CD4-positive, alpha-beta memory T cell (primary cell): ENCODE data around the gene NCOA7. TPM values are rescaled to one million over a fixed set of nuclear protein-coding genes. Genes with fewer than 3 reads are reported as not detected.
"Not testable (repeated sequence)": the region's sequence is repeated elsewhere in the genome, so short reads cannot be mapped to it uniquely, and the experiment has no call there.

Experiments used
- CTCF ChIA-PET: fragments of 350-600 bp; sonication (Branson Sonifier 250); formaldehyde crosslinking; loops from one replicate; lab custom pipeline; 2021; ENCODE audit warnings: inconsistent platforms; ENCODE audit not compliant: partially characterized antibody; lab: Charles Lee
- POLR2A ChIA-PET: fragments of 350-600 bp; sonication (Branson Sonifier 250); formaldehyde crosslinking; loops from one replicate; lab custom pipeline; 2021; ENCODE audit not compliant: partially characterized antibody; lab: Charles Lee
- DNase-seq, 5 donors: peaks; one replicate each; pipeline versions ENCODE4 v3.0.0 to v3.0.0-alpha.2; 2020 to 2022; ENCODE audit warnings: mixed read lengths in 1 of 5
- H3K27ac ChIP-seq: one replicate; pipeline ENCODE4 v1.7.0; 2013; ENCODE audit warnings: low read depth, low read length
- H3K27me3 ChIP-seq: 2 replicates; pipeline ENCODE4 v1.7.0; 2013; ENCODE audit warnings: mild to moderate bottlenecking, low read length, moderate library complexity; ENCODE audit not compliant: insufficient read depth
- H3K36me3 ChIP-seq: 2 replicates; pipeline ENCODE4 v1.7.0; 2013; ENCODE audit warnings: mild to moderate bottlenecking, low read length, moderate library complexity; ENCODE audit not compliant: insufficient read depth
- H3K4me1 ChIP-seq: 2 replicates; pipeline ENCODE4 v1.7.0; 2013; ENCODE audit warnings: mild to moderate bottlenecking, low read length, moderate library complexity; ENCODE audit not compliant: insufficient read depth
- H3K4me3 ChIP-seq, 2 donors: one replicate each; pipeline ENCODE4 v1.7.0; 2013; ENCODE audit warnings: low read length in 2 of 2, mild to moderate bottlenecking in 1 of 2
- H3K9me3 ChIP-seq, 2 donors: one replicate each; pipeline ENCODE4 v1.7.0; 2013; ENCODE audit warnings: low read length in 2 of 2, control low read depth in 1 of 2; ENCODE audit not compliant: control insufficient read depth in 1 of 2
- H3K27ac Mint-ChIP-seq, 7 donors: one replicate each; pipeline ENCODE4 v1.8.0; 2020 to 2021; ENCODE audit warnings: mixed read lengths in 7 of 7, mild to moderate bottlenecking in 6 of 7, inconsistent platforms in 3 of 7, moderate library complexity in 3 of 7
- H3K27me3 Mint-ChIP-seq, 2 donors: one replicate each; pipeline ENCODE4 v1.8.0; 2020 to 2021; ENCODE audit warnings: mixed read lengths in 2 of 2
- H3K36me3 Mint-ChIP-seq, 2 donors: one replicate each; pipeline ENCODE4 v1.8.0; 2020 to 2021; ENCODE audit warnings: mixed read lengths in 2 of 2, inconsistent platforms in 1 of 2, mild to moderate bottlenecking in 1 of 2
- H3K4me1 Mint-ChIP-seq, 4 donors: one replicate each; pipeline ENCODE4 v1.8.0; 2020 to 2021; ENCODE audit warnings: mixed read lengths in 4 of 4, mild to moderate bottlenecking in 1 of 4
- H3K4me3 Mint-ChIP-seq, 8 donors: one replicate each; pipeline ENCODE4 v1.8.0; 2020 to 2021; ENCODE audit warnings: mixed read lengths in 8 of 8, mild to moderate bottlenecking in 7 of 8, moderate library complexity in 6 of 8, inconsistent platforms in 3 of 8
- H3K9me3 Mint-ChIP-seq, 8 donors: one replicate each; pipeline ENCODE4 v1.8.0; 2020 to 2021; ENCODE audit warnings: mixed read lengths in 8 of 8, mild to moderate bottlenecking in 5 of 8, inconsistent platforms in 3 of 8, moderate library complexity in 1 of 8
- intact Hi-C: fragments of 100-400 bp; cut with micrococcal nuclease; formaldehyde crosslinking; loops from one replicate; pipeline ENCODE4 v1.15.1; 2023
- polyA plus RNA-seq, 2 donors: library from polyadenylated mRNA; unstranded; fragments of 300-500 nt; fragmentation: Illumina TruSeq; gene quantifications; one replicate each; pipeline ENCODE4 v1.2.3, GENCODE V29; 2021
- total RNA-seq, 2 experiments: library from RNA; stranded (reverse); gene quantifications; one replicate each; pipeline ENCODE4 v1.2.3, GENCODE V29; 2021

NCOA7 gene
- total and polyA plus RNA-seq, 4 experiments from 2014 or later: 16.9 to 75.1 (median 63.6) TPM

- H3K27ac Mint-ChIP-seq: peak overlapping the region in 1 of 7 donors; percentile 0
- peaks cover 4 to 12% of the 10 kb centered on the region in 2 donors for H3K36me3 Mint-ChIP-seq
- no peak for DNase-seq
- Histone ChIP-seq H3K36me3 (no peaks in the 10 kb centered on the region), H3K27ac (no peak overlapping the region), H3K4me1 (peaks cover 45% of the 10 kb centered on the region), H3K9me3 (no peaks in the 10 kb centered on the region), H3K4me3 (no peak overlapping the region), H3K27me3 (no peaks in the 10 kb centered on the region)
- H3K27me3 Mint-ChIP-seq: no peaks in the 10 kb centered on the region
- intact Hi-C loops: no loop called here
- ChIA-PET POLR2A (interaction anchor here (1.9 to 2.6 kb wide), 2 partner anchors 171 to 180 kb away, joined by 6 to 8 read pairs; no protein-coding TSS in a partner anchor), CTCF (interaction anchor here (0.8 to 6.2 kb wide), 5 partner anchors 9 to 170 kb away, joined by 3 to 44 read pairs (median 3); partner anchors contain the start of gene NCOA7)
- peaks cover 13 to 31% (median 25%) of the 10 kb centered on the region in 4 donors for H3K4me1 Mint-ChIP-seq
- no peaks in the 10 kb centered on the region for H3K9me3 Mint-ChIP-seq
- H3K4me3 Mint-ChIP-seq: no peak overlapping the region
These were observed 170.4 kb downstream of the NCOA7 start for GRCh38 chr6:125961117-125961516.

GRCh38 chr6:125962900-125963497, 172.2 kb downstream of the NCOA7 start:
- H3K4me3 Mint-ChIP-seq: no peak overlapping the region
- no peaks in the 10 kb centered on the region for H3K9me3 ChIP-seq
- H3K4me1 Mint-ChIP-seq: peaks cover 13 to 32% (median 25%) of the 10 kb centered on the region in 4 donors
- no peaks in the 10 kb centered on the region for H3K27me3 Mint-ChIP-seq
- no peak overlapping the region for H3K27ac ChIP-seq
- intact Hi-C loops: no loop called here
- ChIA-PET POLR2A (interaction anchor here (1.9 to 2.6 kb wide), 3 partner anchors 172 to 182 kb away, joined by 5 to 8 read pairs (median 6); partner anchors contain the start of gene NCOA7), CTCF (interaction anchor here (1.0 to 1.5 kb wide), 4 partner anchors 8 to 172 kb away, joined by 3 to 4 read pairs (median 4); partner anchors contain the start of genes NCOA7 and TRMT11)
- peaks cover 9 to 20% of the 10 kb centered on the region in 2 donors for H3K36me3 Mint-ChIP-seq
- H3K36me3 ChIP-seq: peaks cover 1% of the 10 kb centered on the region
- peaks cover 34% of the 10 kb centered on the region for H3K4me1 ChIP-seq
- H3K9me3 Mint-ChIP-seq: no peaks in the 10 kb centered on the region
- H3K4me3 ChIP-seq: no peak overlapping the region
- H3K27ac Mint-ChIP-seq: peak overlapping the region in 4 of 7 donors; percentile 2 to 78 (median 50)
- no peak for DNase-seq
- H3K27me3 ChIP-seq: no peaks in the 10 kb centered on the region

GRCh38 chr6:125963817-125964216, 173.1 kb downstream of the NCOA7 start:
- H3K27me3 Mint-ChIP-seq: no peaks in the 10 kb centered on the region
- peaks cover 4% of the 10 kb centered on the region for H3K36me3 ChIP-seq
- H3K27ac ChIP-seq: no peak overlapping the region
- ChIA-PET CTCF (interaction anchor here (0.8 to 1.5 kb wide), 3 partner anchors 8 to 11 kb away, joined by 3 to 4 read pairs (median 3); no protein-coding TSS in a partner anchor), POLR2A (interaction anchor here (2.0 to 2.2 kb wide), 2 partner anchors 172 to 182 kb away, joined by 5 to 7 read pairs; partner anchors contain the start of gene NCOA7)
- H3K27ac Mint-ChIP-seq: peak overlapping the region in 3 of 7 donors; percentile 14 to 65 (median 63)
- H3K4me3 ChIP-seq: no peak overlapping the region
- no peaks in the 10 kb centered on the region for H3K9me3 ChIP-seq
- no peak overlapping the region for H3K4me3 Mint-ChIP-seq
- H3K4me1 ChIP-seq: peaks cover 26% of the 10 kb centered on the region
- H3K9me3 Mint-ChIP-seq: no peaks in the 10 kb centered on the region
- H3K36me3 Mint-ChIP-seq: peaks cover 14 to 28% of the 10 kb centered on the region in 2 donors
- intact Hi-C loops: no loop called here
- DNase-seq: no peak
- H3K4me1 Mint-ChIP-seq: peaks cover 17 to 37% (median 27%) of the 10 kb centered on the region in 4 donors
- no peaks in the 10 kb centered on the region for H3K27me3 ChIP-seq

GRCh38 chr6:125966569-125966968, 175.8 kb downstream of the NCOA7 start:
- Histone ChIP-seq H3K27me3 (no peaks in the 10 kb centered on the region), H3K4me3 (no peak overlapping the region), H3K9me3 (no peaks in the 10 kb centered on the region), H3K4me1 (peaks cover 5% of the 10 kb centered on the region), H3K36me3 (peaks cover 4% of the 10 kb centered on the region), H3K27ac (no peak overlapping the region)
- ChIA-PET POLR2A (no interaction called here), CTCF (no interaction called here)
- DNase-seq: no peak
- H3K9me3 Mint-ChIP-seq: no peaks in the 10 kb centered on the region
- H3K4me3 Mint-ChIP-seq: no peak overlapping the region
- H3K36me3 Mint-ChIP-seq: peaks cover 16 to 33% of the 10 kb centered on the region in 2 donors
- intact Hi-C loops: no loop called here
- H3K27ac Mint-ChIP-seq: peak overlapping the region in 4 of 7 donors; percentile 14 to 61 (median 37)
- peaks cover 18 to 36% (median 31%) of the 10 kb centered on the region in 4 donors for H3K4me1 Mint-ChIP-seq
- no peaks in the 10 kb centered on the region for H3K27me3 Mint-ChIP-seq

- H3K4me1 Mint-ChIP-seq: peaks cover 7 to 26% (median 21%) of the 10 kb centered on the region in 4 donors
- H3K4me3 ChIP-seq: no peak overlapping the region
These were observed 177.7 kb downstream of the NCOA7 start for GRCh38 chr6:125968493-125968892.

GRCh38 chr6:125970760-125971159, 180.0 kb downstream of the NCOA7 start:
- CTCF ChIA-PET: interaction anchor here (0.7 to 2.6 kb wide), 9 partner anchors 10 to 660 kb away, joined by 3 to 24 read pairs (median 5); partner anchors contain the start of gene HINT3
- intact Hi-C loops: loop anchor here (10.0 kb wide), 1 partner anchor 776 kb away; no protein-coding TSS in a partner anchor
- peaks cover 8% of the 10 kb centered on the region for H3K36me3 ChIP-seq
- no peaks in the 10 kb centered on the region for H3K27me3 ChIP-seq
- no peak for DNase-seq
- Mint-ChIP-seq H3K27me3 (no peaks in the 10 kb centered on the region), H3K9me3 (no peaks in the 10 kb centered on the region), H3K4me3 (no peak overlapping the region), H3K4me1 (peaks cover 7 to 22% (median 18%) of the 10 kb centered on the region in 4 donors), H3K27ac (peak overlapping the region in 6 of 7 donors; percentile 50 to 82 (median 66)), H3K36me3 (peaks cover 18 to 56% of the 10 kb centered on the region in 2 donors)
- H3K9me3 ChIP-seq: no peaks in the 10 kb centered on the region
- H3K4me3 ChIP-seq: no peak overlapping the region
- POLR2A ChIA-PET: interaction anchor here (0.6 to 1.3 kb wide), 3 partner anchors 14 to 180 kb away, joined by 3 to 4 read pairs (median 4); partner anchors contain the start of genes HINT3 and NCOA7
- H3K27ac ChIP-seq: no peak overlapping the region
- no peaks in the 10 kb centered on the region for H3K4me1 ChIP-seq

More at GRCh38 chr6:125968493-125968892, 177.7 kb downstream of the NCOA7 start:
- Mint-ChIP-seq H3K36me3 (peaks cover 18 to 41% of the 10 kb centered on the region in 2 donors), H3K4me3 (no peak overlapping the region), H3K27ac (peak overlapping the region in 1 of 7 donors; percentile 70), H3K27me3 (no peaks in the 10 kb centered on the region), H3K9me3 (no peaks in the 10 kb centered on the region)
- peaks cover 4% of the 10 kb centered on the region for H3K36me3 ChIP-seq
- no peaks in the 10 kb centered on the region for H3K9me3 ChIP-seq
- CTCF ChIA-PET: interaction anchor here (1.6 kb wide), 1 partner anchor 12 kb away, joined by 17 read pairs; the partner anchor contains the start of gene HINT3
- POLR2A ChIA-PET: no interaction called here
- DNase-seq: no peak
- H3K27ac ChIP-seq: no peak overlapping the region
- no peaks in the 10 kb centered on the region for H3K27me3 ChIP-seq
- intact Hi-C loops: no loop called here
- H3K4me1 ChIP-seq: no peaks in the 10 kb centered on the region

- H3K27ac Mint-ChIP-seq, H3K4me3 Mint-ChIP-seq, H3K4me3 ChIP-seq, H3K27me3 Mint-ChIP-seq, DNase-seq, H3K9me3 ChIP-seq, H3K36me3 ChIP-seq, H3K4me1 ChIP-seq, H3K27ac ChIP-seq, H3K27me3 ChIP-seq, H3K9me3 Mint-ChIP-seq: not testable (repeated sequence)
- peaks cover 18 to 54% of the 10 kb centered on the region in 2 donors for H3K36me3 Mint-ChIP-seq
- H3K4me1 Mint-ChIP-seq: peaks cover 0 to 19% (median 18%) of the 10 kb centered on the region in 4 donors
- POLR2A ChIA-PET: interaction anchor here (1.8 kb wide), 1 partner anchor 191 kb away, joined by 5 read pairs; no protein-coding TSS in a partner anchor
- intact Hi-C loops: loop anchor here (10.0 kb wide), 1 partner anchor 778 kb away; no protein-coding TSS in a partner anchor
- CTCF ChIA-PET: interaction anchor here (1.9 to 3.0 kb wide), 2 partner anchors 14 to 84 kb away, joined by 5 to 44 read pairs; partner anchors contain the start of gene HINT3
These were observed 181.7 kb downstream of the NCOA7 start for GRCh38 chr6:125972478-125972877.
